Activated CD4-positive, CD25-positive, alpha-beta regulatory T cell treated with anti-CD3 and anti-CD28 coated beads, Interleukin-2, amount 50 U/mL, for 24 hours (primary cell): ENCODE measurements around the gene ECHS1.
A peak's percentile ranks its signal among the peaks of the same experiment; 100 is the strongest.
"Not testable (repeated sequence)": the region's sequence is repeated elsewhere in the genome, so short reads cannot be mapped to it uniquely, and the experiment has no call there.

ENCODE experiments used
- ATAC-seq, 2 donors: fragments of 150-1000 bp; cut with Tn5 transposase; one replicate each; pipeline ENCODE4 v1.10.0; 2021; ENCODE audit warnings: mild to moderate bottlenecking in 1 of 2, moderate library complexity in 1 of 2

The ECHS1 gene

GRCh38 chr10:133397938-133398337 is 24.8 kb upstream of the ECHS1 start:
- ATAC-seq, result no peak

- ATAC-seq, result no peak
These were observed 23.0 kb upstream of the ECHS1 start for GRCh38 chr10:133396035-133396624.

GRCh38 chr10:133394801-133395221 is 21.7 kb upstream of the ECHS1 start:
- ATAC-seq, result no peak

- ATAC-seq, result peak; percentile 83 to 87
These were observed 21.0 kb upstream of the ECHS1 start, which contains the start of gene MTG1 for GRCh38 chr10:133394064-133394663. Gene MTG1 (plus strand): TSS chr10:133394157. CDS start chr10:133394221, 64 bp downstream.

GRCh38 chr10:133393401-133394063 is 20.4 kb upstream of the ECHS1 start:
- ATAC-seq, result no peak

GRCh38 chr10:133391761-133392518 is 18.8 kb upstream of the ECHS1 start:
- peak in 1 of 2 donors; percentile 8 for ATAC-seq

GRCh38 chr10:133391249-133391635 is 18.1 kb upstream of the ECHS1 start:
- no peak for ATAC-seq

- ATAC-seq, result peak in 1 of 2 donors; percentile 7
These were observed 17.6 kb upstream of the ECHS1 start for GRCh38 chr10:133390597-133391248.

- ATAC-seq, result peak; percentile 62 to 63
These were observed 16.0 kb upstream of the ECHS1 start for GRCh38 chr10:133388973-133389818.

GRCh38 chr10:133388236-133388972 is 15.2 kb upstream of the ECHS1 start:
- no peak for ATAC-seq

- not testable (repeated sequence) for ATAC-seq
These were observed 13.8 kb upstream of the ECHS1 start for GRCh38 chr10:133386951-133387350.

GRCh38 chr10:133385214-133385613 is 12.1 kb upstream of the ECHS1 start:
- ATAC-seq, result no peak

- no peak for ATAC-seq
These were observed 10.9 kb upstream of the ECHS1 start for GRCh38 chr10:133384071-133384470.

GRCh38 chr10:133383551-133383950 is 10.4 kb upstream of the ECHS1 start:
- no peak for ATAC-seq

GRCh38 chr10:133381036-133381435 is 7.9 kb upstream of the ECHS1 start:
- no peak for ATAC-seq

- ATAC-seq, result no peak
These were observed 6.9 kb upstream of the ECHS1 start for GRCh38 chr10:133379801-133380666.

GRCh38 chr10:133379152-133379800 is 6.1 kb upstream of the ECHS1 start, which contains the start of gene PAOX:
Gene PAOX (plus strand): TSS chr10:133379262. CDS start chr10:133379317, 55 bp downstream.
- peak; percentile 80 for ATAC-seq

- ATAC-seq, result peak; percentile 52
These were observed 5.3 kb upstream of the ECHS1 start for GRCh38 chr10:133378251-133379096.
